ENCODE measurements around the gene BMPER.

DNA sequence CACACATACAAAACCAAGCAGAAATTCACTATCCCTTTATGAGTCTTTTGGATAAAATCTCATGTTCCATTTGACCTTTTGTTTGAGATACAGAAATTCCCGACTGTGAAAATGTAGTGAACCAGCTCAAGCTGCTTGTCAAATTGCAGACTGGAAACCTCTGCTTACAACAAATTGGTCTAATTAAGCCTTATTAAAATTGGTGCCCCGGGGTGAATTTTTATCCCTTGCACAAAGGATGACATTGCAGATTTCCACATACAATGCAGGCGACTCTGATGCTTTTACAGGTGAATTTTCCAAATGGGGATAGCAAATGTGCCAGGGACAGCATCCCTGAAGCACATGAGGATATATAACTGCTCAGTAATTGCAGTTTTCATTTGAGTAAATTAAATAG is 257.3 kb downstream of the BMPER start:
- TF ChIP-seq POLR2A (IDR thresholded peaks at IDR 0.05), result no peak
- TF ChIP-seq, protein P1, sequence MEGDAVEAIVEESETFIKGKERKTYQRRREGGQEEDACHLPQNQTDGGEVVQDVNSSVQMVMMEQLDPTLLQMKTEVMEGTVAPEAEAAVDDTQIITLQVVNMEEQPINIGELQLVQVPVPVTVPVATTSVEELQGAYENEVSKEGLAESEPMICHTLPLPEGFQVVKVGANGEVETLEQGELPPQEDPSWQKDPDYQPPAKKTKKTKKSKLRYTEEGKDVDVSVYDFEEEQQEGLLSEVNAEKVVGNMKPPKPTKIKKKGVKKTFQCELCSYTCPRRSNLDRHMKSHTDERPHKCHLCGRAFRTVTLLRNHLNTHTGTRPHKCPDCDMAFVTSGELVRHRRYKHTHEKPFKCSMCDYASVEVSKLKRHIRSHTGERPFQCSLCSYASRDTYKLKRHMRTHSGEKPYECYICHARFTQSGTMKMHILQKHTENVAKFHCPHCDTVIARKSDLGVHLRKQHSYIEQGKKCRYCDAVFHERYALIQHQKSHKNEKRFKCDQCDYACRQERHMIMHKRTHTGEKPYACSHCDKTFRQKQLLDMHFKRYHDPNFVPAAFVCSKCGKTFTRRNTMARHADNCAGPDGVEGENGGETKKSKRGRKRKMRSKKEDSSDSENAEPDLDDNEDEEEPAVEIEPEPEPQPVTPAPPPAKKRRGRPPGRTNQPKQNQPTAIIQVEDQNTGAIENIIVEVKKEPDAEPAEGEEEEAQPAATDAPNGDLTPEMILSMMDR (IDR thresholded peaks at IDR 0.05), result no peak

Measured in uterus (tissue), 2 donors.